ENCODE results near the gene HTRA2. TPM values are rescaled to one million over a fixed set of nuclear protein-coding genes. Genes with fewer than 3 reads are reported as not detected.
A peak's percentile ranks its signal among the peaks of the same experiment; 100 is the strongest.

HTRA2 gene
- total RNA-seq, 2 donors from 2014 or later: 22.3 to 23.0 TPM

- ATAC-seq (no peak), DNase-seq (no peak)
- intact Hi-C loops (cut with DNase I, micrococcal nuclease): no loop called here
Measured at GRCh38 chr2:74533464-74533863, 3.7 kb downstream of the HTRA2 start.

- intact Hi-C loops (cut with DNase I, micrococcal nuclease): no loop called here
- no peak for ATAC-seq
- no peak for DNase-seq
Measured at GRCh38 chr2:74534411-74534810, 4.7 kb downstream of the HTRA2 start.

- intact Hi-C loops (cut with DNase I, micrococcal nuclease): no loop called here
- ATAC-seq: no peak
- no peak for DNase-seq
Measured at GRCh38 chr2:74535440-74535965, 5.8 kb downstream of the HTRA2 start.

DNA sequence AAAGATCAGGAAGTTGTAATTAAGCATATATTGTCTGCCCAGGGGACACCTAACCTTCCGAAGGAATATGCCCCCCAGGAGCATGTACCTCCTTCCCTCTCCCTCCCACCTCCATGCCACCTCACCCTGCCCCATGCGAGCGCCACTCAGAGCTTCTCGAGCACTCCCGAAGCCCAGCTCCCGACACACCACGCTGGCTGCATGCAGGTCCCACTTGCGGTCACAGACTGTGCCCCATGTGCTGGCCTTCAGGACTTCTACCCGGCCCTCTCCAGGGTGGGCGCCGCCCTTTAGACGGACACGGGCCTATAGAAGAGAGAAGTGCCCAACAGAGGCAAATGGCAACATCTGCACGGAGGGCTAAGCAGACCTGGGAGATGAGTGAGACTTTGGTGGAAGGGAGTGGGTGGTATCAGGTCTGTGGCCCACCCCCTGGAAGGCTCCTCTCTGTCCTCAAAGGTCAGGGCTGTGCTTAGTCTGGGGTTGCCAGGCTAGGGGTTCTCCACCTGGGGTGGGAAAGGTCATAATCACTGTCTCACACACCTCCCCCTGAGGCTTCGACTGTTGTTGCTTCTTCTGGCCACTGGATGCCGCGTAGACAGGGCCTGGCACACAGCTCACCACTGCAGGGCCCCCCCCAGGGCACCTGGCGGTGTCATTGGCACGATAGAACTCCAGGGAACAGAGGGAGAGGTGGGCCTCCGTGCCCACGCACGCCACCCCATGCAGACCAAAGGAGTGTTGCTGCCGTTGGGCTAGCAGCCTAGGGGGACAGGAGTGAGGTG, 6.6 kb downstream of the HTRA2 start:
- intact Hi-C loops (cut with DNase I, micrococcal nuclease): no loop called here

GRCh38 chr2:74537140-74537539, 7.4 kb downstream of the HTRA2 start:
- DNase-seq: no peak
- intact Hi-C loops (cut with DNase I, micrococcal nuclease): no loop called here
- no peak for ATAC-seq

More for the DNA sequence above, 6.6 kb downstream of the HTRA2 start:
- DNase-seq: no peak
- ATAC-seq: no peak

DNA sequence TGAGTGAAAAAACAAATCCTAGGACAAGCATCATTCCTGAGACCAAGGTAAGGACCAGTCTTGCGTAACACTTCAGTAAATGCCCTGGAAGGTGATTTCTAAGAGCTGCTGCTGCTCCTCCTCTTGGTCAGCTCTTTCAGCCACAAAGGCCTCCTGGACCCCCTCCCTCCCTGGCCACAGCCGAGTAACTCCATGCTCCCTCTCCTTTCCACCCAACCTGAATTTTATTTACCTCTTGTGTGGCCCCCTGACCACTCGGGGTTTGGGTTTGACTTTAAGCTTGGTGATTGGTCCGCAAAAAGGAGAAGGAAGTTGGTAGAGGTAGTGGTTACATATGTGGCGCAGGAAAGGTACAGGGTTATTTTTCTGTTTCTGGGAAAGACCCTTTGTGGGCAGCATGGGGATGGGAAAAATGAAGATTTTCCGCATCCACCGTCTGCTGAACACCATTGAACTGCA, 9.2 kb downstream of the HTRA2 start:
- ATAC-seq (no peak), DNase-seq (no peak)
- intact Hi-C loops (cut with DNase I, micrococcal nuclease): no loop called here

DNA sequence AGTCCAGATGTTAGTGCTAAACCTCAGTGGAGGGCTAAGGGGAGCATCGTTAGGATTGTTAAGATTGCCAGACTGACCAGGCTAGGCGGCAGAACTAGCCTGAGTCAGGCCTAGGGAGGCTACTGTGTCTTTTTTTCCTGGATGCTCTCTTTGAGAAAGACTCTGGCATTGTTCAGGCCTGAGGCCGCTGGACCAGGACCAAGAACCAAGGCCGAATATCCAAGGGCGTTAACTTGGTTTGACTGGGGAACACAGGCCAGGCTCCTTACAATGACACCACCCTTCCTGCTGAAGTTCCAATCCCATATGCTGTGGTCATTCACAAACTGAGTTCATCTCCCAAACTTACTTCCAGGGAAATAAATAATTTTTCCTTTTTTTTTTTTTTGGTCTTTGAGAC, 10.6 kb downstream of the HTRA2 start:
- no peak for DNase-seq
- intact Hi-C loops (cut with DNase I, micrococcal nuclease): no loop called here
- ATAC-seq: no peak

DNA sequence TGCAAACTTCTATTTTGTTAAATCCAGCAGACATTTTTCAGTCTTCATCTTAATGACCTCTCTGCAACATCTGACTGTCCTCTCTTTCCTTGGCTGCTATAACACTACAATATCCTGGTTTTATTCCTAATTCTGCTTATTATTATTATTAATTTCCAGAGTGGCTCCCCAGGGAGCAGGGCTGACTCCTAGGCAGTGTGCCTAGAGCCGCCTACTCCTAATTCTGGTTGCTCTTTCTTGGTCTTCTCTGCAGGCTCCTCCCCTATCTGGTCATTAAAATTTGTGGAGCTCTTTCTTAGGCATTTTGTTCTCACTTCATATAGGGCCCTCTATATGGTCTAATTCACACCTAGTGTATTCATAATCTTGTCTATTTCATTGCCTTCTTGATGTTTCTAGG, 13.2 kb downstream of the HTRA2 start:
- intact Hi-C loops (cut with DNase I, micrococcal nuclease): no loop called here
- no peak for DNase-seq
- ATAC-seq: no peak

GRCh38 chr2:74544634-74545033, 14.9 kb downstream of the HTRA2 start:
- DNase-seq: no peak
- intact Hi-C loops (cut with DNase I, micrococcal nuclease): no loop called here
- no peak for ATAC-seq

GRCh38 chr2:74546004-74546403, 16.3 kb downstream of the HTRA2 start:
- ATAC-seq (no peak), DNase-seq (no peak)
- intact Hi-C loops (cut with DNase I, micrococcal nuclease): no loop called here

- ATAC-seq: no peak
- intact Hi-C loops (cut with DNase I, micrococcal nuclease): no loop called here
- no peak for DNase-seq
Measured at GRCh38 chr2:74548285-74548899, 18.7 kb downstream of the HTRA2 start.

- DNase-seq (peak; percentile 71 to 80), ATAC-seq (peak; percentile 90)
- intact Hi-C loops (cut with DNase I, micrococcal nuclease): no loop called here
Measured at GRCh38 chr2:74548900-74549826, 19.4 kb downstream of the HTRA2 start.

- ATAC-seq (no peak), DNase-seq (no peak)
- intact Hi-C loops (cut with DNase I, micrococcal nuclease): no loop called here
Measured at GRCh38 chr2:74550231-74550630, 20.5 kb downstream of the HTRA2 start.

DNA sequence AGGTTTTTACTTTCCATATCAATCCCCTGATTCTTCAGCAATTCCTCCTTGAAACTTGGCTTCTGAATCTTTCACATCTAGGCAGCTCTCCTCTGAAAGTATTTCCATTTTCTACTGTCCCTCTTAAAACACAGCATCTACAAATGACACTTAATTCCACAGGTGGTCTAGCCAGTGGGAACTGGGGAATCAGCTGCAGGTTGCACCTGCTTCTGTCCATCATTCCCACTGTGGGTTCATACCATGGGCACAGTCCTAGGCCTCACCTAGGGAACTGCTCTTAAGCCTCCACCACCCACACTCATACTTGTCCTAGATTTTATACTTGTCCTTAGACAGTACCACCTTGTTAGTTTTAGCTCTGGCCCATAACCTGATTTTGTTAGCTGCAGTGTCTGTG, 21.8 kb downstream of the HTRA2 start:
- DNase-seq (no peak), ATAC-seq (no peak)
- intact Hi-C loops (cut with DNase I, micrococcal nuclease): no loop called here

- DNase-seq (no peak), ATAC-seq (no peak)
- intact Hi-C loops (cut with DNase I, micrococcal nuclease): no loop called here
Measured at GRCh38 chr2:74551942-74552913, 22.5 kb downstream of the HTRA2 start.

DNA sequence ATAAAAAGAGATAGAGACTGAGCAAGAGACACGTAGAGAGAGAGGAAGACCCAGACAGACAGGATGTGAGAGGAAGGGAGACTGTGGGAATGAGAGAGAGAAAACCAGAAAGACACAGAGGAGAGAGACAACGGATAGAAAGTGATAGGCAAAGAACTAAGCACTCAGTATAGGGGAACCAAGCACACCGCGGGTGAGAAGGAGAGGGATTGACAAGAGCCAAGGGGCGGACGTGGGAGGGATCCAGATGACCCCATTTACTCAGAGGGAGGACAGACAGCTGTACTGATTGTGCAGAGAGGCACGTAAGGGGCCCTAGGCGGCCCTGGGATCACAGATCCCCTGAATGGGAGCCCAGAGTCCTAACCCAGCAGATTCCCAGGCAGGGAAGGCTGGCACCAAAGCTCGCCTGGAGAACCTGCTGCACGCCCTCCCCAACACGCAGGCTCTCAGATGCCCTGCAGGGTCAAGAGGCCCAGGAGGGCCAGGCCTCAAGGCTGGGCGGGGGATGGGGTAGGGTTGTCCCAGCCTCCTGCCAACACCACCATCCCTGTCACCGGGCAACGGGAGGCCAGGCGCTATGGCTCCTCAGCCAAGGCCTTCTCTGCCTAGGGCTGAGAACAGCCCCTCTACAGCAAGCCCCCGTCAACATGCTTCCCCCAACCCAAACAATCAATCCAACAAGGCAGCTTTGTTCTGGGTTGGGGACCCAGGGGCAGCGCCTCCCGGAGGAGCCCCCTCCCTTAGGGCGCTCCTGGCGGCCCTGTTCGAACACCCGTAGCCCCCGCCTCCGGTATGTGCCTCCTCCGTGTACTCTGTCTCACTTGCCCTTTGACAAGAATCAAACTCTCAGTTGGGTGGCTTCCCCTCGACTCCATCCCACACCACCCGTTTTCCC, 23.4 kb downstream of the HTRA2 start:
- intact Hi-C loops (cut with DNase I, micrococcal nuclease): no loop called here
- no peak for ATAC-seq
- DNase-seq: no peak
